HL-60 (cell line): ENCODE results near the gene TOMM70.

Source experiments
- GABPA ChIP-seq: IDR thresholded peaks from 2 replicates; pipeline ENCODE4 v1.6.1; 2012; ENCODE audit warnings: low read depth
- POLR2AphosphoS5 ChIP-seq: IDR thresholded peaks from 2 replicates; pipeline ENCODE4 v1.6.1; 2012; ENCODE audit warnings: low read depth
- REST ChIP-seq: IDR thresholded peaks from 2 replicates; pipeline ENCODE4 v1.6.1; 2012; ENCODE audit warnings: low read depth; ENCODE audit not compliant: insufficient replicate concordance
- TF ChIP-seq, protein P1 (sequence below): IDR thresholded peaks from one replicate; pipeline ENCODE4 v1.5.1; 2011; ENCODE audit warnings: low read length, control low read depth, inconsistent platforms; ENCODE audit not compliant: insufficient read depth

DNA sequence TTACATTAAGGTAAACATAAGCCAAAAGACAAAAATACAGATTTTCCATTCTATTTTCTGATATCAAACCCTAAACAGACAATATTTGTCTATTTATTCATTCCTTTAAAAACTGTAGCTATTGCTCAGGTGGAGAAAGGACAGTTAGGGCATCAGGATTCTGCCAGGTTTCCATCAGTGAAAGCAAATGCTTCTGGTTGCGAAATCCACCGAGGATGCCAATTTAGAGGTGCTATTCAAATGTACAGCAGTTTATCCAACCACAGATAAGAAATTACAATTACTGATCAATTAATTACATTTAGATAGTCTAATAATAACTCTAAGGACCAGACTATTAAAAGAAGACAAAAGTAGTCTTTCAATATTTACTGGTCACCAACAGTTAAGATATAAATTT is 3.9 kb downstream of the TOMM70 start:
- TF ChIP-seq, protein P1, sequence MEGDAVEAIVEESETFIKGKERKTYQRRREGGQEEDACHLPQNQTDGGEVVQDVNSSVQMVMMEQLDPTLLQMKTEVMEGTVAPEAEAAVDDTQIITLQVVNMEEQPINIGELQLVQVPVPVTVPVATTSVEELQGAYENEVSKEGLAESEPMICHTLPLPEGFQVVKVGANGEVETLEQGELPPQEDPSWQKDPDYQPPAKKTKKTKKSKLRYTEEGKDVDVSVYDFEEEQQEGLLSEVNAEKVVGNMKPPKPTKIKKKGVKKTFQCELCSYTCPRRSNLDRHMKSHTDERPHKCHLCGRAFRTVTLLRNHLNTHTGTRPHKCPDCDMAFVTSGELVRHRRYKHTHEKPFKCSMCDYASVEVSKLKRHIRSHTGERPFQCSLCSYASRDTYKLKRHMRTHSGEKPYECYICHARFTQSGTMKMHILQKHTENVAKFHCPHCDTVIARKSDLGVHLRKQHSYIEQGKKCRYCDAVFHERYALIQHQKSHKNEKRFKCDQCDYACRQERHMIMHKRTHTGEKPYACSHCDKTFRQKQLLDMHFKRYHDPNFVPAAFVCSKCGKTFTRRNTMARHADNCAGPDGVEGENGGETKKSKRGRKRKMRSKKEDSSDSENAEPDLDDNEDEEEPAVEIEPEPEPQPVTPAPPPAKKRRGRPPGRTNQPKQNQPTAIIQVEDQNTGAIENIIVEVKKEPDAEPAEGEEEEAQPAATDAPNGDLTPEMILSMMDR: no peak
- TF ChIP-seq REST: no peak
- no peak for TF ChIP-seq POLR2AphosphoS5
- no peak for TF ChIP-seq GABPA
